ENCODE results near the gene WDFY4. TPM values are rescaled to one million over a fixed set of nuclear protein-coding genes. Genes with fewer than 3 reads are reported as not detected.

Gene WDFY4
- total and polyA plus RNA-seq, 11 donors = 0.46 to 19.8 (median 1.0) TPM

GRCh38 chr10:48780341-48780740, 95.7 kb downstream of the WDFY4 start:
- intact Hi-C loops (cut with DNase I) = no loop called here
- WGBS, 4 donors = 96 to 99% (median 97%) methylated on average over 5 of the region's 5 CpGs
- TF ChIP-seq, protein P1, sequence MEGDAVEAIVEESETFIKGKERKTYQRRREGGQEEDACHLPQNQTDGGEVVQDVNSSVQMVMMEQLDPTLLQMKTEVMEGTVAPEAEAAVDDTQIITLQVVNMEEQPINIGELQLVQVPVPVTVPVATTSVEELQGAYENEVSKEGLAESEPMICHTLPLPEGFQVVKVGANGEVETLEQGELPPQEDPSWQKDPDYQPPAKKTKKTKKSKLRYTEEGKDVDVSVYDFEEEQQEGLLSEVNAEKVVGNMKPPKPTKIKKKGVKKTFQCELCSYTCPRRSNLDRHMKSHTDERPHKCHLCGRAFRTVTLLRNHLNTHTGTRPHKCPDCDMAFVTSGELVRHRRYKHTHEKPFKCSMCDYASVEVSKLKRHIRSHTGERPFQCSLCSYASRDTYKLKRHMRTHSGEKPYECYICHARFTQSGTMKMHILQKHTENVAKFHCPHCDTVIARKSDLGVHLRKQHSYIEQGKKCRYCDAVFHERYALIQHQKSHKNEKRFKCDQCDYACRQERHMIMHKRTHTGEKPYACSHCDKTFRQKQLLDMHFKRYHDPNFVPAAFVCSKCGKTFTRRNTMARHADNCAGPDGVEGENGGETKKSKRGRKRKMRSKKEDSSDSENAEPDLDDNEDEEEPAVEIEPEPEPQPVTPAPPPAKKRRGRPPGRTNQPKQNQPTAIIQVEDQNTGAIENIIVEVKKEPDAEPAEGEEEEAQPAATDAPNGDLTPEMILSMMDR (IDR thresholded peaks at IDR 0.05) = no peak
- no peak for TF ChIP-seq POLR2A (IDR thresholded peaks at IDR 0.05)

DNA sequence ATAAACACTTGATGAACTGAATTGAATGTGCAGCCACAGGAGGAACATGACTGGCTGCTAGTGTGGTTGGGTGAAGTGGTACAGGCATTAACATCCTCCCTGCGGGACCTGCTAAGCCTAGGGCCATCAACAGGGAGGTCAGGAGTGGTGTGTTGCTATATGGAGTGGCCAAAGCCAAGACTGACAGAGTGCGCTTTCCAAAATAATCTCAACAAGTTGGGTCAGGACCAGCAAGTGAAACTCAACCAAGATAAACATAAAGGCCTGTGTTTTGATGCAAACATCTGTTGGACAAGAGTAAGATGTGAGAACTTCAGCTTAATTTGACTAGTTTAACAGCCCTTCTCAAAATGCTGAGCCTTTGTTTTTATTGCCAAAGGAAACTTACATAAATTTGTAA, 97.7 kb downstream of the WDFY4 start:
- Histone ChIP-seq H3K4me3 (no peak overlapping the region), H3K27ac (no peak overlapping the region), H3K27me3 (no peaks in the 10 kb centered on the region), H3K9me3 (peaks cover 0 to 8% (median 0%) of the 10 kb centered on the region in 12 donors), H3K36me3 (peaks cover 0 to 5% (median 0%) of the 10 kb centered on the region in 9 donors), H3K4me1 (peaks cover 0 to 10% (median 5%) of the 10 kb centered on the region in 12 donors)
- intact Hi-C loops (cut with DNase I) = no loop called here
- TF ChIP-seq, protein P1 (IDR thresholded peaks at IDR 0.05) = no peak
- no peak for TF ChIP-seq POLR2A (IDR thresholded peaks at IDR 0.05)
- ATAC-seq = peak in 3 of 4 donors; percentile 39 to 53 (median 50)
- WGBS, 4 donors = 39 to 64% (median 48%) methylated on average over 2 of the region's 2 CpGs
- DNase-seq = no peak

More at GRCh38 chr10:48780341-48780740, 95.7 kb downstream of the WDFY4 start:
- Histone ChIP-seq H3K9me3 (peaks cover 0 to under 1% (median 0%) of the 10 kb centered on the region in 12 donors), H3K4me1 (peaks cover 0 to 10% (median 5%) of the 10 kb centered on the region in 12 donors), H3K36me3 (peaks cover 0 to 14% (median 0%) of the 10 kb centered on the region in 9 donors), H3K27me3 (no peaks in the 10 kb centered on the region), H3K27ac (no peak overlapping the region), H3K4me3 (no peak overlapping the region)
- DNase-seq (no peak), ATAC-seq (no peak)

DNA sequence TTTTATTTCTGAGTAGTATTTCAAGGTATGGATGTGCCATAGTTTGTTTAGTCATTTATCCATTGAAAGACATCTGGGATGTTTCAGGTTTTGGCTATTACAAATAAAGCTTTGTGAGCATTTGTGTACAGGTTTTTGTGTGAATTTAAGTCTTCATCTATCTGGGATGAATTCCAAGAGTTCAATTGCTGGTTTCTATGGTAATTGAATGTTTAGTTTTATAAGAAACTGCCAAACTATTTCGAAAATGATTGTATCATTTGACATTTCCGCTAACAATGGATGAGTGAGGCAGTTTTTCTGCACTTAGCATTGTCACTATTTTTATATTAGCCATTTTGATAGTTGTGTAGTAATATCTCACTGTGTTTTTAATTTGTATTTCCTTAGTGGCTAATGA, 99.4 kb downstream of the WDFY4 start:
- peaks cover 0 to 6% (median 0%) of the 10 kb centered on the region in 9 donors for H3K36me3 ChIP-seq
- TF ChIP-seq, protein P1 (IDR thresholded peaks at IDR 0.05) = no peak
- TF ChIP-seq POLR2A (IDR thresholded peaks at IDR 0.05) = no peak
- WGBS, 4 donors = 64 to 79% (median 70%) methylated on average over 2 of the region's 2 CpGs
- intact Hi-C loops (cut with DNase I) = no loop called here
- H3K4me1 ChIP-seq = peaks cover 0 to 10% (median 5%) of the 10 kb centered on the region in 12 donors
- DNase-seq = no peak
- H3K9me3 ChIP-seq = peaks cover 0 to 8% (median 0%) of the 10 kb centered on the region in 12 donors
- no peaks in the 10 kb centered on the region for H3K27me3 ChIP-seq
- H3K27ac ChIP-seq = no peak overlapping the region
- ATAC-seq = no peak
- H3K4me3 ChIP-seq = no peak overlapping the region

- WGBS, 4 donors = 69 to 75% (median 74%) methylated on average over 2 of the region's 2 CpGs
- Histone ChIP-seq H3K4me3 (no peak overlapping the region), H3K36me3 (peaks cover 0 to 4% (median 0%) of the 10 kb centered on the region in 9 donors), H3K9me3 (peaks cover 0 to 8% (median 0%) of the 10 kb centered on the region in 12 donors), H3K4me1 (peaks cover 0 to 10% (median 5%) of the 10 kb centered on the region in 12 donors), H3K27me3 (no peaks in the 10 kb centered on the region), H3K27ac (no peak overlapping the region)
- no peak for TF ChIP-seq POLR2A (IDR thresholded peaks at IDR 0.05)
- TF ChIP-seq, protein P1 (IDR thresholded peaks at IDR 0.05) = no peak
- DNase-seq (no peak), ATAC-seq (no peak)
- intact Hi-C loops (cut with DNase I) = no loop called here
Measured at GRCh38 chr10:48785796-48786195, 101.1 kb downstream of the WDFY4 start.
